K562 (cell line): Measurements from ENCODE around the gene PFN3. TPM values are rescaled to one million over a fixed set of nuclear protein-coding genes. Genes with fewer than 3 reads are reported as not detected.

ENCODE experiments used
- FOXK1 ChIP-seq: sonication (generic); formaldehyde crosslinking; IDR thresholded peaks from 2 replicates; pipeline ENCODE4 v1.8.0; 2022; ENCODE audit warnings: missing genetic modification reagents, mild to moderate bottlenecking, borderline replicate concordance
- FOXP1 ChIP-seq: sonication (generic); formaldehyde crosslinking; IDR thresholded peaks from 2 replicates; pipeline ENCODE4 v1.8.0; 2022; ENCODE audit warnings: mild to moderate bottlenecking, missing genetic modification reagents
- GATAD2B ChIP-seq: fragments of 450-650 bp; IDR thresholded peaks from 2 replicates; pipeline ENCODE4 v1.6.1; 2017; ENCODE audit warnings: mild to moderate bottlenecking, borderline replicate concordance
- MYC ChIP-seq, 2 experiments: fragments of 250-450 bp in 1 of 2; sonication (Bioruptor Pico) in 1 of 2; IDR thresholded peaks; 2 replicates each; pipeline versions ENCODE4 v1.5.1 to v1.6.1; 2012 to 2021; ENCODE audit warnings: low read depth in 2 of 2, borderline replicate concordance in 1 of 2, improper control_type of control experiment in 1 of 2, low read length in 1 of 2, mild to moderate bottlenecking in 1 of 2, moderate library complexity in 1 of 2
- U2AF1 ChIP-seq: fragments of 200-400 bp; formaldehyde crosslinking; optimal IDR thresholded peaks from 2 replicates; pipeline ENCODE3; 2017; ENCODE audit warnings: mild to moderate bottlenecking, low read depth, low read length, moderate library complexity
- ZFP1 ChIP-seq: fragments of 450-650 bp; formaldehyde crosslinking; IDR thresholded peaks from 2 replicates; pipeline ENCODE4 v1.4.0; 2020; ENCODE audit warnings: mild to moderate bottlenecking, mixed read lengths
- polyA plus RNA-seq, 8 experiments: library from polyadenylated mRNA; depleted of rRNA in 4 of 8; stranded (reverse) in 5 of 8; unstranded in 3 of 8; fragments of >200 nt; fragmentation: Nextera tagmentation in 2 of 8; fragmentation: Illumina TruSeq in 1 of 8; extraction: Ambion mirVana in 2 of 8; extraction: Trizol in 1 of 8; gene quantifications; 2 replicates each; pipeline versions ENCODE4 v1.2.1 to v1.2.3, GENCODE V29; 2011 to 2014; ENCODE audit warnings: inconsistent platforms in 1 of 8, missing spikeins in 1 of 8
- total RNA-seq, 7 experiments: library from RNA; depleted of rRNA in 6 of 7; stranded (reverse); fragments of >200 nt in 6 of 7; fragmentation: Illumina TruSeq in 2 of 7; extraction: Trizol in 2 of 7; gene quantifications; 2 replicates each; pipeline versions ENCODE4 v1.2.1 to v1.2.3, GENCODE V29; 2011 to 2021; ENCODE audit warnings: low replicate concordance in 1 of 7
- TF ChIP-seq, protein P1 (sequence below), 2 experiments: fragments of 150-350 bp in 1 of 2; IDR thresholded peaks; 2 replicates each; pipeline ENCODE4 v1.6.1; 2012 to 2016; ENCODE audit warnings: low read depth in 2 of 2, low read length in 2 of 2, mild to moderate bottlenecking in 1 of 2, moderate library complexity in 1 of 2
- TF ChIP-seq, protein P2 (sequence below), 2 experiments: fragments of 450-650 bp; formaldehyde crosslinking in 1 of 2; IDR thresholded peaks; 2 replicates each; pipeline versions ENCODE4 v1.4.0 to v1.6.1; 2014 to 2020; ENCODE audit warnings: mild to moderate bottlenecking in 2 of 2, borderline replicate concordance in 1 of 2, low read depth in 1 of 2
- TF ChIP-seq, protein P3 (sequence below), 2 experiments: IDR thresholded peaks in 1 of 2; conservative IDR thresholded peaks in 1 of 2; 2 replicates each; pipeline ENCODE4 v1.6.1; 2016; ENCODE audit warnings: low read depth in 2 of 2, mild to moderate bottlenecking in 1 of 2, missing compliant biosample characterization in 1 of 2, missing genetic modification characterization in 1 of 2, moderate library complexity in 1 of 2

PFN3 gene
- total and polyA plus RNA-seq, 9 of the 15 experiments (the other 6 are each of a cell fraction or from before 2014, with no cell fraction given) = not detected

DNA sequence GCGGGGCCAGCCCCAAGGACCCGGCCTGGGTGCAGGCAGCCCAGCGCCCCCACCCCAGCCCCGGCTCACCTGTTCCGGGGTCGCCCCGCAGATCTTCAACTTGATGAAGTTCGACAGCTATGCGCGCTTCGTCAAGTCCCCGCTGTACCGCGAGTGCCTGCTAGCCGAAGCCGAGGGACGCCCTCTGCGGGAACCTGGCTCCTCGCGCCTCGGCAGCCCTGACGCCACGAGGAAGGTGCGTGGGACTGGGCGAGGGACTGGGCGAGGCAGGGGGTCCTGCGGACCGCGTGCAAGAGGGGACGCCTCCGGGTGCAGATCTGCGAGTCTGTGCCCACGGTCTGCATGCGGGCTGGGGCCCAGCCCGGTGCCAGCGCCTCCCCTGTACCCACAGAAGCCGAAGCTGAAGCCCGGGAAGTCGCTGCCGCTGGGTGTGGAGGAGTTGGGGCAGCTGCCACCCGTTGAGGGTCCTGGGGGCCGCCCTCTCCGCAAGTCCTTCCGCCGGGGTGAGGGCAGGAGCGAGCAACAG lies 33.1 kb downstream of the PFN3 start (continued):
- TF ChIP-seq, protein P1, sequence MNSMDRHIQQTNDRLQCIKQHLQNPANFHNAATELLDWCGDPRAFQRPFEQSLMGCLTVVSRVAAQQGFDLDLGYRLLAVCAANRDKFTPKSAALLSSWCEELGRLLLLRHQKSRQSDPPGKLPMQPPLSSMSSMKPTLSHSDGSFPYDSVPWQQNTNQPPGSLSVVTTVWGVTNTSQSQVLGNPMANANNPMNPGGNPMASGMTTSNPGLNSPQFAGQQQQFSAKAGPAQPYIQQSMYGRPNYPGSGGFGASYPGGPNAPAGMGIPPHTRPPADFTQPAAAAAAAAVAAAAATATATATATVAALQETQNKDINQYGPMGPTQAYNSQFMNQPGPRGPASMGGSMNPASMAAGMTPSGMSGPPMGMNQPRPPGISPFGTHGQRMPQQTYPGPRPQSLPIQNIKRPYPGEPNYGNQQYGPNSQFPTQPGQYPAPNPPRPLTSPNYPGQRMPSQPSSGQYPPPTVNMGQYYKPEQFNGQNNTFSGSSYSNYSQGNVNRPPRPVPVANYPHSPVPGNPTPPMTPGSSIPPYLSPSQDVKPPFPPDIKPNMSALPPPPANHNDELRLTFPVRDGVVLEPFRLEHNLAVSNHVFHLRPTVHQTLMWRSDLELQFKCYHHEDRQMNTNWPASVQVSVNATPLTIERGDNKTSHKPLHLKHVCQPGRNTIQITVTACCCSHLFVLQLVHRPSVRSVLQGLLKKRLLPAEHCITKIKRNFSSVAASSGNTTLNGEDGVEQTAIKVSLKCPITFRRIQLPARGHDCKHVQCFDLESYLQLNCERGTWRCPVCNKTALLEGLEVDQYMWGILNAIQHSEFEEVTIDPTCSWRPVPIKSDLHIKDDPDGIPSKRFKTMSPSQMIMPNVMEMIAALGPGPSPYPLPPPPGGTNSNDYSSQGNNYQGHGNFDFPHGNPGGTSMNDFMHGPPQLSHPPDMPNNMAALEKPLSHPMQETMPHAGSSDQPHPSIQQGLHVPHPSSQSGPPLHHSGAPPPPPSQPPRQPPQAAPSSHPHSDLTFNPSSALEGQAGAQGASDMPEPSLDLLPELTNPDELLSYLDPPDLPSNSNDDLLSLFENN (IDR thresholded peaks at IDR 0.05; ENCODE audit: low read depth in 2 of 2, low read length in 2 of 2) = no peak
- TF ChIP-seq U2AF1 = no peak
- peak; percentile 78; the same call in 1 of the 2 replicates for TF ChIP-seq FOXP1 (CRISPR knock-in tag)
- TF ChIP-seq GATAD2B = peak; percentile 11; the same call in 1 of the 2 replicates
- TF ChIP-seq, protein P2, sequence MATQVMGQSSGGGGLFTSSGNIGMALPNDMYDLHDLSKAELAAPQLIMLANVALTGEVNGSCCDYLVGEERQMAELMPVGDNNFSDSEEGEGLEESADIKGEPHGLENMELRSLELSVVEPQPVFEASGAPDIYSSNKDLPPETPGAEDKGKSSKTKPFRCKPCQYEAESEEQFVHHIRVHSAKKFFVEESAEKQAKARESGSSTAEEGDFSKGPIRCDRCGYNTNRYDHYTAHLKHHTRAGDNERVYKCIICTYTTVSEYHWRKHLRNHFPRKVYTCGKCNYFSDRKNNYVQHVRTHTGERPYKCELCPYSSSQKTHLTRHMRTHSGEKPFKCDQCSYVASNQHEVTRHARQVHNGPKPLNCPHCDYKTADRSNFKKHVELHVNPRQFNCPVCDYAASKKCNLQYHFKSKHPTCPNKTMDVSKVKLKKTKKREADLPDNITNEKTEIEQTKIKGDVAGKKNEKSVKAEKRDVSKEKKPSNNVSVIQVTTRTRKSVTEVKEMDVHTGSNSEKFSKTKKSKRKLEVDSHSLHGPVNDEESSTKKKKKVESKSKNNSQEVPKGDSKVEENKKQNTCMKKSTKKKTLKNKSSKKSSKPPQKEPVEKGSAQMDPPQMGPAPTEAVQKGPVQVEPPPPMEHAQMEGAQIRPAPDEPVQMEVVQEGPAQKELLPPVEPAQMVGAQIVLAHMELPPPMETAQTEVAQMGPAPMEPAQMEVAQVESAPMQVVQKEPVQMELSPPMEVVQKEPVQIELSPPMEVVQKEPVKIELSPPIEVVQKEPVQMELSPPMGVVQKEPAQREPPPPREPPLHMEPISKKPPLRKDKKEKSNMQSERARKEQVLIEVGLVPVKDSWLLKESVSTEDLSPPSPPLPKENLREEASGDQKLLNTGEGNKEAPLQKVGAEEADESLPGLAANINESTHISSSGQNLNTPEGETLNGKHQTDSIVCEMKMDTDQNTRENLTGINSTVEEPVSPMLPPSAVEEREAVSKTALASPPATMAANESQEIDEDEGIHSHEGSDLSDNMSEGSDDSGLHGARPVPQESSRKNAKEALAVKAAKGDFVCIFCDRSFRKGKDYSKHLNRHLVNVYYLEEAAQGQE (IDR thresholded peaks at IDR 0.05; ENCODE audit: borderline replicate concordance) = no peak; the same call in 1 of the 2 replicates
- TF ChIP-seq, protein P2 (CRISPR knock-in tag; IDR thresholded peaks at IDR 0.05; ENCODE audit: low read depth) = peak; percentile 52; the same call in 1 of the 2 replicates
- 0 out of 2 replicates have a peak, but pooled peaks have one; percentile 47 for TF ChIP-seq FOXK1 (CRISPR knock-in tag)
- peak; percentile 5; the same call in 1 of the 2 replicates for TF ChIP-seq ZFP1 (CRISPR knock-in tag)
- TF ChIP-seq, protein P3, sequence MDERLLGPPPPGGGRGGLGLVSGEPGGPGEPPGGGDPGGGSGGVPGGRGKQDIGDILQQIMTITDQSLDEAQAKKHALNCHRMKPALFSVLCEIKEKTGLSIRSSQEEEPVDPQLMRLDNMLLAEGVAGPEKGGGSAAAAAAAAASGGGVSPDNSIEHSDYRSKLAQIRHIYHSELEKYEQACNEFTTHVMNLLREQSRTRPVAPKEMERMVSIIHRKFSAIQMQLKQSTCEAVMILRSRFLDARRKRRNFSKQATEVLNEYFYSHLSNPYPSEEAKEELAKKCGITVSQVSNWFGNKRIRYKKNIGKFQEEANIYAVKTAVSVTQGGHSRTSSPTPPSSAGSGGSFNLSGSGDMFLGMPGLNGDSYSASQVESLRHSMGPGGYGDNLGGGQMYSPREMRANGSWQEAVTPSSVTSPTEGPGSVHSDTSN (CRISPR knock-in tag; IDR thresholded peaks at IDR 0.05; ENCODE audit: low read depth) = no peak
- TF ChIP-seq, protein P3 (tag; conservative IDR thresholded peaks at IDR 0.05; ENCODE audit: low read depth) = no peak
- TF ChIP-seq MYC (IDR thresholded peaks at IDR 0.05; ENCODE audit: low read depth, low read length) = peak; percentile 92
- TF ChIP-seq MYC (CRISPR knock-in tag; IDR thresholded peaks at IDR 0.05; ENCODE audit: borderline replicate concordance, low read depth) = peak; percentile 82; the same call in 1 of the 2 replicates
